ENCODE measurements around the gene GCKR.

The GCKR gene

DNA sequence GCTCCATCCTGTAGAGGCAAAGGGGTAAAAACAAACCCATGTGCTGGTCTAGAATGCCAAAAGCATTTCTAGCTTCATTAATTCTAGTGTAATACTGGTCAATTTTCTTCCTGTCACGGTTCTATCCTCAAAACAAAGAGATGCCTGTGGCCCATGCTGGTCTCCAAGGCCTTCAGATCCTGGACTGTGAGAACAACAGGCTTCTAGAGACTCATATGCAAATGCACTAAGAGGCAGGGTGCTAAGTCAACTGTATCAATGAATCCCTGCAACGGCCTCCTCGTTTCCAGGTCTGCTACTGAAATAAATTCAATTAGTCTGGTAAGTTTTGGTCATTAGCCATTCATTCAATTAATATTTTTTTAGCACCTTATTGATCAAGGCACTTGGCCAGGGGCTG, 11.1 kb upstream of the GCKR start:
- no peak overlapping the region for H3K4me3 ChIP-seq (ENCODE audit: low read depth, low read length)
- no peak for TF ChIP-seq CTCF (IDR thresholded peaks at IDR 0.05; ENCODE audit: borderline replicate concordance, insufficient read depth, low read depth, low read length)

- no peak for TF ChIP-seq CTCF (IDR thresholded peaks at IDR 0.05; ENCODE audit: borderline replicate concordance, insufficient read depth, low read depth, low read length)
- H3K4me3 ChIP-seq (ENCODE audit: low read depth, low read length) = peak overlapping the region; percentile 49
Measured at GRCh38 chr2:27489118-27489497, 7.5 kb upstream of the GCKR start.

DNA sequence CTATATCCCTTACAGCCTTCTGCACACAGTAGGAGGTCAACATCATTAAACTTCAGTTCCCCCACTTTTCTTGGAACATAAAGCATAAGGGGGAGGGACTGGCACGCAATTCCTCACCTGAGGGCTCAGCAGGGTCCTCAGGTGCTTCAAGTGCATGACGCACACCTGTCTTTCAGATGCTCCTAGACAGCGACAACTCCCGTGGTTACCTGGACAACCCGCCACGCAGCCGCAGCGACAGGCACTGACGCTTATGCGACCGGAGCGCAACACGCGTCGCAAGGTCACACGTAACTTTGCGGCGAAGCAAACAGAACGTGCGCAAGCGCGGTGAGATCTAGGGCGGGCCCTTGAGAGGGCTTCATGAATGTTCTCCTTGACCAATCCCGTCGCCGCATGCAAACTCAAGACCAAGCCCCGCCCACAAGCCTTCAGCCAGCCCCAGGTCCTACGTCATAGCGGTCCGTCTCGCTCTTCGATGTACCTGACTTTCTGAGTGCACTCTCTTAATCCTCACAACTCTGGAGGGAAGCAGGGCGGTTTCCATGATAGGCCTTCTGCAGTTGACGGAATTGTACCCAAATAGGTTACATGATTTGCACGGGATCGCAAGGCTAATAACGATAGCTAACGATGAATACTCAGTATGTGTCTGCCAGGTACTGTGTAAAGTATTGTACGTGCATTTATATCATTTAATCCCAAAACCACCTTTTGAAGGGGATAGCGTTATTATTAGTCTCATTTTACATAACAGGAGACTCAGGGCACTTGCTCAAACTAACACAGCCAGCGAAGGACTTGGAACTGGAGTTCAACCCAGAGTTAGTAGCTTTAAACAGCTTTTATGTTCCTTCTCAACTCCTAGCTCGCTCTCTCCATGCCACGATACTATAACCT, 6.9 kb upstream of the GCKR start, which contains the start of gene IFT172:
Gene IFT172 (minus strand): TSS at position 246 of the 900 bp plus-strand sequence. CDS start 90 bp downstream, at position 156.
- no peak for TF ChIP-seq CTCF (IDR thresholded peaks at IDR 0.05; ENCODE audit: borderline replicate concordance, insufficient read depth, low read depth, low read length)
- H3K4me3 ChIP-seq (ENCODE audit: low read depth, low read length) = peak within 1 kb of the TSS; percentile 49

- no peak for TF ChIP-seq CTCF (IDR thresholded peaks at IDR 0.05; ENCODE audit: borderline replicate concordance, insufficient read depth, low read depth, low read length)
Measured at GRCh38 chr2:27492557-27492956, 4.1 kb upstream of the GCKR start.

GRCh38 chr2:27493948-27494283, 2.7 kb upstream of the GCKR start:
- H3K4me3 ChIP-seq (ENCODE audit: low read depth, low read length) = no peak overlapping the region
- no peak for TF ChIP-seq CTCF (IDR thresholded peaks at IDR 0.05; ENCODE audit: borderline replicate concordance, insufficient read depth, low read depth, low read length)

More at GRCh38 chr2:27492557-27492956, 4.1 kb upstream of the GCKR start:
- H3K4me3 ChIP-seq (ENCODE audit: low read depth, low read length) = no peak overlapping the region

DNA sequence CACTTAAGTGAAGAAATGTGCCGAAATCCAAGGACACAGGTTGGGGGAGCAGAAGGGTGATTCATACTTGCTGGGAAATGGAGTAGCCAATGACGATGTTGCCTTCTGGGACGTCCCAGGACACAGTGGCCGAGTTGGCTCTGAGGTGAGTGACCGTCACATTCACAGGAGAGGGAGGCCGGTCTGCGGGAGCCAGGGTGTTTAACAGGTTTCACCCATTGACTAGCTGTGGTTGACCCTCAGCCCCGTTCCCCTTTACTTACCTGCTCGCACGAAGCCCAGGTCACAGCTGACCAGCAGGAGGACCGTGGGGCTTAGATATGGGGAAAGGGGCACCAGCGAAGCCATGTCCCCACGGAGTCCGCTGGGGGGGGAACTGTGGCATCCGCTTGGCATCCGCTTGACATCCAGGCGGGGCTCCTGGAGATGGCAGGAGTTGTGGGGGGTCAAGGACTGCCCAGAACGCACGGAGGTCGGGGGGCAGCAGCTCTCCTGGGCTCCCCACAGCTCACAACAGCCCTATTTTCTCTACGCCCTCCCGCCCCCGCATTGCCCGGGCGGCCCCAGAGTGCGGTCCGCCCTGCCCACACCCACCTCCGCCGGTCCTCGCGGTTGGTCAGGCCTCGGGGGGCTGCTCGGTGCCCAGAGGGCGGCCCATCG, 2.2 kb upstream of the GCKR start:
- no peak overlapping the region for H3K4me3 ChIP-seq (ENCODE audit: low read depth, low read length)

More for the DNA sequence above, 2.2 kb upstream of the GCKR start:
- no peak for TF ChIP-seq CTCF (IDR thresholded peaks at IDR 0.05; ENCODE audit: borderline replicate concordance, insufficient read depth, low read depth, low read length)

Data from GM12875 (cell line).